Embryonic facial prominence (tissue), 1 donor: Measurements from ENCODE around the gene MET.
A peak's percentile ranks its signal among the peaks of the same experiment; 100 is the strongest.

Experiments used
- DNase-seq: peaks from one replicate; pipeline ENCODE4 v3.0.0-alpha.2; 2016; ENCODE audit errors: extremely low spot score

MET gene

GRCh38 chr7:116782177-116782711 is 110.2 kb downstream of the MET start:
- DNase-seq = peak; percentile 18

- DNase-seq = no peak
Observed at GRCh38 chr7:116783666-116784318, 111.8 kb downstream of the MET start.

- no peak for DNase-seq
Observed at GRCh38 chr7:116784647-116785046, 112.7 kb downstream of the MET start.

- no peak for DNase-seq
Observed at GRCh38 chr7:116785843-116786242, 113.8 kb downstream of the MET start.

- no peak for DNase-seq
Observed at GRCh38 chr7:116786791-116787443, 114.9 kb downstream of the MET start.

- no peak for DNase-seq
Observed at GRCh38 chr7:116787881-116788280, 115.9 kb downstream of the MET start.

- no peak for DNase-seq
Observed at GRCh38 chr7:116788572-116789197, 116.7 kb downstream of the MET start.

- DNase-seq = no peak
Observed at GRCh38 chr7:116790025-116790424, 118.0 kb downstream of the MET start.

- no peak for DNase-seq
Observed at GRCh38 chr7:116792813-116793212, 120.8 kb downstream of the MET start.

GRCh38 chr7:116793795-116794340 is 121.9 kb downstream of the MET start:
- DNase-seq = no peak

- DNase-seq = no peak
Observed at GRCh38 chr7:116796471-116796870, 124.5 kb downstream of the MET start.

- DNase-seq = no peak
Observed at GRCh38 chr7:116797612-116798011, 125.6 kb downstream of the MET start.

GRCh38 chr7:116798232-116798631 is 126.2 kb downstream of the MET start:
- DNase-seq = no peak

- no peak for DNase-seq
Observed at GRCh38 chr7:116799916-116800315, 127.9 kb downstream of the MET start.

GRCh38 chr7:116800594-116800993 is 128.6 kb downstream of the MET start:
- no peak for DNase-seq

GRCh38 chr7:116801092-116801710 is 129.2 kb downstream of the MET start:
- no peak for DNase-seq

GRCh38 chr7:116802144-116802745 is 130.2 kb downstream of the MET start:
- no peak for DNase-seq

GRCh38 chr7:116802746-116803152 is 130.8 kb downstream of the MET start:
- no peak for DNase-seq

GRCh38 chr7:116804471-116804870 is 132.5 kb downstream of the MET start:
- no peak for DNase-seq

GRCh38 chr7:116805100-116805544 is 133.1 kb downstream of the MET start:
- DNase-seq = no peak

- DNase-seq = no peak
Observed at GRCh38 chr7:116806046-116806944, 134.3 kb downstream of the MET start.
